Activated naive CD8-positive, alpha-beta T cell (primary cell): ENCODE measurements around the gene CXCL10.
"Not testable (repeated sequence)": the region's sequence is repeated elsewhere in the genome, so short reads cannot be mapped to it uniquely, and the experiment has no call there.

Experiments used
- H3K27ac Mint-ChIP-seq: one replicate; pipeline ENCODE4 v1.8.0; 2021; ENCODE audit warnings: mixed read lengths
- H3K27me3 Mint-ChIP-seq: one replicate; pipeline ENCODE4 v1.8.0; 2021; ENCODE audit warnings: mixed read lengths
- H3K36me3 Mint-ChIP-seq: one replicate; pipeline ENCODE4 v1.8.0; 2021; ENCODE audit warnings: mixed read lengths
- H3K4me1 Mint-ChIP-seq: one replicate; pipeline ENCODE4 v1.8.0; 2021; ENCODE audit warnings: low read depth, mixed read lengths
- H3K4me3 Mint-ChIP-seq: one replicate; pipeline ENCODE4 v1.8.0; 2021; ENCODE audit warnings: mild to moderate bottlenecking, mixed read lengths
- H3K9me3 Mint-ChIP-seq: one replicate; pipeline ENCODE4 v1.8.0; 2021; ENCODE audit warnings: low read depth, mixed read lengths

Gene CXCL10

GRCh38 chr4:76011018-76011670 is 12.2 kb downstream of the CXCL10 start:
- no peak overlapping the region for H3K4me3 Mint-ChIP-seq
- H3K36me3 Mint-ChIP-seq: no peaks in the 10 kb centered on the region
- no peak overlapping the region for H3K27ac Mint-ChIP-seq
- H3K4me1 Mint-ChIP-seq: no peaks in the 10 kb centered on the region
- no peaks in the 10 kb centered on the region for H3K9me3 Mint-ChIP-seq
- peaks cover 5% of the 10 kb centered on the region for H3K27me3 Mint-ChIP-seq

DNA sequence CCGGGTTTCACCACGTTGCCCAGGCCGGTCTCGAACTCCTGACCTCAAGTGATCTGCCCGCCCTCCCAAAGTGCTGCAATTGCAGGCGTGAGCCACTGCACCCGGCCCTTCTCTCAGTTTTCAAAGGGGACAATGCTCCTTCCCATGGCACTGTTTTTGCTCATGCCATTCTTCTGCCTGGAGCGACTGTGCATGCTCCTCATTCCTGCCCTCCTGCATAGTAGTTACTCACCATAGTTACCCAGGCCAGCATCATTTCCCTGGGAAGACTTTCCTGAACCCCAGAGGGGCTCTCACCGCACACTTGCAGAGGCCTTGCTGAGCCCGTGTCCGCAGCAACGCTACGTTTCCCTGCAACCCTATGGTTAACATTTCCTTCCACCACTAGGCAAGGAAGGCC is 12.7 kb downstream of the CXCL10 start:
- H3K36me3 Mint-ChIP-seq: no peaks in the 10 kb centered on the region
- H3K4me1 Mint-ChIP-seq: no peaks in the 10 kb centered on the region
- no peak overlapping the region for H3K27ac Mint-ChIP-seq
- H3K9me3 Mint-ChIP-seq: no peaks in the 10 kb centered on the region
- H3K4me3 Mint-ChIP-seq: no peak overlapping the region
- peaks cover 7% of the 10 kb centered on the region for H3K27me3 Mint-ChIP-seq

DNA sequence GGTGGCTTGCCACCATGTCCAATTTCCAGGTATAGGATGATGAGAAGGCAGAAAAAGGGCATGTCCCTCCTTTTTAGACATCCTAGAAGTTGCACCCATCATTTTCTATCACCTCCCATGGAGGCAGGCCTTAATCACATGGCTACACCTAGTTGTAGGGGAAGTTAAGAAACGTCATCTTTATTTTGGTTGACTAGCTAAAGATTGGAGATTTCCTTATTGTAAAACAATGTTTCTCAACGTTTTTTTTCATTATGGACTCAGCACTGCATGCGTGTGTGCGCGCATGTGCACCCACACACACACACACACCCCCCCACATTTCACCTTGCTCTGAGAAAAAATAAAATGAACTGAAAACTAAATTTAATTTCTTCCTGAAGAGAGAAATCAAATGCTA is 14.0 kb downstream of the CXCL10 start:
- H3K4me3 Mint-ChIP-seq: no peak overlapping the region
- H3K9me3 Mint-ChIP-seq: no peaks in the 10 kb centered on the region
- peaks cover 9% of the 10 kb centered on the region for H3K27me3 Mint-ChIP-seq
- no peaks in the 10 kb centered on the region for H3K36me3 Mint-ChIP-seq
- no peak overlapping the region for H3K27ac Mint-ChIP-seq
- no peaks in the 10 kb centered on the region for H3K4me1 Mint-ChIP-seq

GRCh38 chr4:76007089-76007862 is 16.0 kb downstream of the CXCL10 start, which contains the start of gene CXCL9:
Gene CXCL9 (minus strand): TSS chr4:76007509. CDS start chr4:76007449, 60 bp downstream.
- Mint-ChIP-seq H3K4me3 (no peak within 1 kb of the TSS), H3K27ac (no peak within 1 kb of the TSS), H3K36me3 (peaks cover 2% of the 10 kb centered on the region), H3K4me1 (no peaks in the 10 kb centered on the region), H3K9me3 (no peaks in the 10 kb centered on the region), H3K27me3 (peaks cover 9% of the 10 kb centered on the region)

GRCh38 chr4:76003620-76004019 is 19.7 kb downstream of the CXCL10 start:
- Mint-ChIP-seq H3K9me3 (no peaks in the 10 kb centered on the region), H3K36me3 (peaks cover 2% of the 10 kb centered on the region), H3K27me3 (peaks cover 9% of the 10 kb centered on the region), H3K27ac (no peak overlapping the region), H3K4me3 (no peak overlapping the region), H3K4me1 (no peaks in the 10 kb centered on the region)

GRCh38 chr4:76003035-76003434 is 20.3 kb downstream of the CXCL10 start:
- Mint-ChIP-seq H3K36me3 (peaks cover 2% of the 10 kb centered on the region), H3K4me3 (no peak overlapping the region), H3K27ac (no peak overlapping the region), H3K27me3 (peaks cover 7% of the 10 kb centered on the region), H3K4me1 (no peaks in the 10 kb centered on the region), H3K9me3 (no peaks in the 10 kb centered on the region)

GRCh38 chr4:76002176-76002575 is 21.1 kb downstream of the CXCL10 start:
- Mint-ChIP-seq H3K36me3 (peaks cover 2% of the 10 kb centered on the region), H3K27ac (no peak overlapping the region), H3K4me1 (no peaks in the 10 kb centered on the region), H3K4me3 (no peak overlapping the region), H3K27me3 (peaks cover 6% of the 10 kb centered on the region), H3K9me3 (no peaks in the 10 kb centered on the region)

DNA sequence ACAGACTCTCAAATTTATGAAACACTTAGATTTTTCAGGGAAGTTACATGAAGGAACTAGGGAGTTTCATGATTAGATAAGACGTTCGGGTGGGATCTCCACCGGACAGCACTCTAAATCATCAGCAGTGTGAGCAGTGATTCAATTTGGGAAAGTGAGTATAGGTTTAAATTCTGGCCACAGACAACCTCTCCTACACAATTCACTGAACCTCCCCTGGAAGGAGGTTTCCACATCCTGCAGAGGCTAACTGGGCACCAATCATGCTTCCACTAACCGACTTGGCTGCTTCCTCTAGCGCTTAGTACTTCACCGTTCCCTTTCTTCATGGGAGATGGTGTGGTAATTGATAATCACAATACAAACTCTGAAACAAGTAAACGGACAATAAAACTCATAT is 21.6 kb downstream of the CXCL10 start:
- H3K4me1 Mint-ChIP-seq: no peaks in the 10 kb centered on the region
- H3K36me3 Mint-ChIP-seq: peaks cover 2% of the 10 kb centered on the region
- H3K27me3 Mint-ChIP-seq: peaks cover 6% of the 10 kb centered on the region
- H3K9me3 Mint-ChIP-seq: no peaks in the 10 kb centered on the region
- H3K27ac Mint-ChIP-seq: no peak overlapping the region
- H3K4me3 Mint-ChIP-seq: no peak overlapping the region

- H3K27ac Mint-ChIP-seq: no peak overlapping the region
- H3K36me3 Mint-ChIP-seq: peaks cover 2% of the 10 kb centered on the region
- no peaks in the 10 kb centered on the region for H3K4me1 Mint-ChIP-seq
- no peaks in the 10 kb centered on the region for H3K9me3 Mint-ChIP-seq
- H3K4me3 Mint-ChIP-seq: no peak overlapping the region
- H3K27me3 Mint-ChIP-seq: no peaks in the 10 kb centered on the region
Measured at GRCh38 chr4:76000279-76000678, 23.0 kb downstream of the CXCL10 start.

- not testable (repeated sequence) for H3K27me3 Mint-ChIP-seq, H3K36me3 Mint-ChIP-seq, H3K4me1 Mint-ChIP-seq, H3K4me3 Mint-ChIP-seq, H3K27ac Mint-ChIP-seq, H3K9me3 Mint-ChIP-seq
Measured at GRCh38 chr4:75998525-75999147, 24.7 kb downstream of the CXCL10 start.

DNA sequence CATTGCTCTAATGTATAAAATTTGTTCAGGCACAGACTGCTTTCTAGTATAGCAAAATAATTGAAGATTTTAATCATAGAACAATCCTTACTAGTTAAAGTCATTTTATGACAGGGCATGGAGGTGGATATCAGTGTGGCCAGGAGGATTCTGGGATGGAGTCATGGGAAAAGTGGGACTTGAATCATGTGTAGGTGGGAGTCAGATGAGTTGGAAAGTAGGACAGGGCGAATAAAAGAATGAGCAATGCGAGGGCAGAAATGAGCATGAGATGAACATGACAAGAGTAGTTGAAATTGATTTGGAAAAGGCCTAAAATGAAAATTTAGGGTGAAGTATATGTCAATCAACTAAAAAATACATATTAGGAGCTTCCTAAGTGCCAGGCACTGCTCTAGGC is 25.4 kb downstream of the CXCL10 start:
- Mint-ChIP-seq H3K27me3 (no peaks in the 10 kb centered on the region), H3K4me1 (no peaks in the 10 kb centered on the region), H3K36me3 (no peaks in the 10 kb centered on the region), H3K27ac (no peak overlapping the region), H3K4me3 (no peak overlapping the region), H3K9me3 (no peaks in the 10 kb centered on the region)

- Mint-ChIP-seq H3K27me3 (no peaks in the 10 kb centered on the region), H3K4me3 (no peak overlapping the region), H3K36me3 (no peaks in the 10 kb centered on the region), H3K4me1 (no peaks in the 10 kb centered on the region), H3K27ac (no peak overlapping the region), H3K9me3 (no peaks in the 10 kb centered on the region)
Measured at GRCh38 chr4:75997081-75997480, 26.2 kb downstream of the CXCL10 start.

- no peaks in the 10 kb centered on the region for H3K9me3 Mint-ChIP-seq
- no peak overlapping the region for H3K27ac Mint-ChIP-seq
- H3K27me3 Mint-ChIP-seq: no peaks in the 10 kb centered on the region
- no peak overlapping the region for H3K4me3 Mint-ChIP-seq
- H3K36me3 Mint-ChIP-seq: no peaks in the 10 kb centered on the region
- peaks cover 7% of the 10 kb centered on the region for H3K4me1 Mint-ChIP-seq
Measured at GRCh38 chr4:75995727-75996126, 27.6 kb downstream of the CXCL10 start.

- Mint-ChIP-seq H3K4me1 (peaks cover 29% of the 10 kb centered on the region), H3K27ac (no peak overlapping the region), H3K9me3 (no peaks in the 10 kb centered on the region), H3K4me3 (no peak overlapping the region), H3K36me3 (peaks cover 16% of the 10 kb centered on the region), H3K27me3 (no peaks in the 10 kb centered on the region)
Measured at GRCh38 chr4:75992462-75992861, 30.8 kb downstream of the CXCL10 start.

- H3K4me1 Mint-ChIP-seq: peaks cover 29% of the 10 kb centered on the region
- no peaks in the 10 kb centered on the region for H3K9me3 Mint-ChIP-seq
- peak overlapping the region; percentile 87 for H3K27ac Mint-ChIP-seq
- H3K4me3 Mint-ChIP-seq: peak overlapping the region; percentile 94
- peaks cover 20% of the 10 kb centered on the region for H3K36me3 Mint-ChIP-seq
- H3K27me3 Mint-ChIP-seq: no peaks in the 10 kb centered on the region
Measured at GRCh38 chr4:75989846-75990528, 33.3 kb downstream of the CXCL10 start.
